GM12892 (cell line): ENCODE data around the gene EPHB2.

Experiments
- POLR2A ChIP-seq: IDR thresholded peaks from 2 replicates; pipeline ENCODE4 v1.6.1; 2011; ENCODE audit warnings: low read depth, low read length, control low read depth
- POLR2AphosphoS5 ChIP-seq: IDR thresholded peaks from 2 replicates; pipeline ENCODE4 v1.6.1; 2011; ENCODE audit warnings: low read depth, low read length, control low read depth
- TAF1 ChIP-seq: IDR thresholded peaks from 2 replicates; pipeline ENCODE4 v1.6.1; 2011; ENCODE audit warnings: low read depth, mild to moderate bottlenecking, control low read depth, low read length, borderline replicate concordance

GRCh38 chr1:22778862-22779520 lies 68.4 kb downstream of the EPHB2 start:
- TF ChIP-seq POLR2A: no peak
- TF ChIP-seq TAF1: no peak
- no peak for TF ChIP-seq POLR2AphosphoS5
